Activated T-cell treated with anti-CD3 and anti-CD28 coated beads, Interleukin-2, amount 50 U/mL, for 48 hours (primary cell): ENCODE measurements around the gene LRRC25.

Experiments
- DNase-seq, 2 experiments: peaks; one replicate each; pipeline ENCODE4 v3.0.0-alpha.2; 2020

Gene LRRC25

DNA sequence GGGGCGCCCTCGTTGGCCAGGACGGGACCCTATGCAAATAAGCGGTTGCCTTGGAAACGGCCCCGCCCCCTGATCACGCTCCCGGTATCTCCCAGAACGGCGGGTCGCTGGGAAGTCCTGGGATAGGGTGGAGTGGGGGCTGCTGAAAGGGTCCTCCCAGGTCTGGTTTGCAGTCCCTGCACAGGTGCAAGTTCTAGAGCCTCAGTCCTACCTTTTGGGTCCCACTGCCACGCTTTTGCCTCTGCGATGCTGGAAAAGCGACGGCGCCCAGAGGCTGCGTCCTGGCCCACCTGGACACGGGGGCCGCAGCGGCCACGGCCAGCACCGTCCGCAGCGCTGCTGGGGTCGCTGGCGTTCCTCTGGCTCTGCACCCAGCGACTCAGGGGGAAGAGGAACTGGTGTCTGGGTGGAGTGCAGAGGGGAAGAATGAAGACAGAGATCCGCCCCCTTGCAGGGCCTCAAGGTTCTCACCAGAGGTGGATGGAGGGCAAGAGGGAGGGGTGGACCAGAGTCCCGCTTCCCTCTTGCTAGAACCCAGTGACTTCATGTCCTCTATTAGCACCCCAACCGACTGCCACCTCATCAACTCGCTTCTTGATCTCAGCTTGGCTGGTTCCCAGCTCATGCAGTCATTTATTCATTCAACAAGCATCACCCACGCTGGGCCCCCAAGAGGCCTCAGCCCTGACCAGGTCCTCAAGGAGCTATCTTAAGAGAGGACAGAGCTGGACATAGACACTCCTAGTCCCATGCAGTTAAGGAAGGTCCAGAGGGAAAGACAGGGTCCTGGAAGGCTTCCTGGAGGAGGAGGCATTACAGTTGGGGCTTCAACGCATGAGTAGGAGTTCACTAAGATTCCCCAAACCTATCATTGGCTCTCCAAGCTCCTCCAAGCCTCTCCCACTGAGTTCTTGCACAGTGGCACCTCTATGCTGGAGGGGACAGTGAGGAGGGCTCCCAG is at the start of gene LRRC25:
TSS of gene LRRC25 (minus strand) at position 381 of the 961 bp plus-strand sequence. CDS start 659 bp downstream, outside the sequence.
- no peak for DNase-seq

DNA sequence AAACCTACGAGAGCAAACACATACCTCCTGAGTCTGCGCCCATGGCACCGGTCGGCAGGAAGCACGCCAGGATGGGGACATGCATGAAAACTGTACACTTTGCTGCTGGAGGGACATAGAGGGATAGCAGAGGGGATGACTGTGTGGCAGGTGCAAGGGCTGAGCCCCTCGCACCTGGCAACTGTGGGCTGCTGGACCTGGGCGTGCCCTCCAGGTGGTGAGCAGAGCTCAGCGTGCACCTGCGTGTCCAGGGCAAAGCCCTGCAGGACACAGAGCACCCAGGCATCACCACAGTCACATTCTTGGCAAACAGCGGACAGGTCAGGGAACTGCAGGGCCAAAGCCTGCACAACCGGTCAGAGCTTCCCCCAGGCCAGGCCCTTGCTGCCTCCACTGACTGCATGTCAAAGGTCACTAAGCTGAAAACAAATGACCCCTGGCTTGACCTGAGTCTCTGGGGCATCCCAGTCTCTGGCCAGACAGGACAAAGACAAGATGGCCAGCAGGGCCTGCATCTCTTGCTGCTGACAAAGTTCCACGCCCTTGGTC is 49.5 kb upstream of the LRRC25 start:
- DNase-seq = no peak

DNA sequence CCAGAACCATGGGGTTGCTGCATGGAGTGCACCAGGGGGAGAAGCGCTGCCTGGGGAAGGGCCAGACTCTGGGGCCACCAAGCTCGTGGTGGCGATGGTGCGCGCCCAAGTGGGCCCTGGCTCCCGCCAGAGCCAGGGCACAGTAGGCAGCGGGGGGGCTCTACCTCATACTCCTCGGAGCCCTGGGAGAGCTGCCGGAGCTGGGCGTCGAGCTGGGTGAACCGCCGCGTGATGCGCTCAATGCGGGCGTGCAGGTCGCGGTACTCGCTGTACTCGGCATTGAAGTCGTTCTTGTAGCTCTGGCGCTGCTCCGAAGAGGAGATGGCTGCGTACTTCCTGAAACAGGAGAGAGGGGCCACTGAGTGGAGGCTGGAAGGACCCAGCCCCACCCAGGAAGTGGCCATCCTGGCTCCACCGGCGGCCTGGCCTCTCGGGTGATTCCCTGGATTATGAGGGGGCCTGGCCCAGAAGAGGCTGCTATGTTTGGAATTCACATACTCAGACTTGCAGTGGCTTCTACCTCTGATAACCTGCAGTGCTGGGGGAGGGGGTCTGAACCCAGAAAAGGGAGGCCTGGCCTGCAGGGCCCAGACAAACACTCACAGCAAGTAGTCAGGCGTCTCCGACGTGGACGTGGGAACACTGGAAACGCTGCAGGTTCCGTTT is 48.9 kb upstream of the LRRC25 start:
- no peak for DNase-seq

DNA sequence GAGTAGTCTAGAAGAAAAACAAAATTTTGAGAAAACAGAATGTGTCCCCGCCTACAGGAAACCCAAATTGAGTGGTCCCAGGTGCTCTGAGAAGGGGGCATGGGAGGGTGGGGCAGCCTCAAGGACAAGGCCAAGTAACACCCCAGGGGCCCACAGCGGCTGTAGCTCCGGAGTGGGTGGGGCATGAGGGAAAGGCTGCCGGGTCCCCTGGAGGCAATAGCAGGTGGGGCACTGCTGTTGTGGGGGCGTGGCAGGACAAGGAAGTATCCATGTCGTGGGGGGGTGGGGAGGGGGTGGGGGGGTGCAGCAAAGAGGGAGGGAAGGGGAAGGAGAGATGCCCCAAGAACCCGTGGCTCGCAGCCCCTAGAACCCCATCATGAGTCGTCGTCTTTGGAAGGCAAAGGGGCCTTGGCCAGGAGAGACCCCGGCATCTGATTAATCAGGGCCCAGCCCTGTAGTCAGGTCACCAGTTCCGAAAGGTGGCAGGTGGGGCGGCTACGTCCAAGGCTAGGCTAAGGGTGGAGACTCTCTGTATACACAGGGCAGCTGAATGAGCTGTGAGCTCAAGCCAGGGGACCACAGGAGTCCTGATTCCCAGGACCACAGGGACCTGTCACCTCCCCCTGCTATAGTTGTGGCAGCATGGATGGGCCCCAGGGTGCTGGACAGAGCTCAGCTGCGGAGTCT is 48.0 kb upstream of the LRRC25 start:
- DNase-seq = no peak

DNA sequence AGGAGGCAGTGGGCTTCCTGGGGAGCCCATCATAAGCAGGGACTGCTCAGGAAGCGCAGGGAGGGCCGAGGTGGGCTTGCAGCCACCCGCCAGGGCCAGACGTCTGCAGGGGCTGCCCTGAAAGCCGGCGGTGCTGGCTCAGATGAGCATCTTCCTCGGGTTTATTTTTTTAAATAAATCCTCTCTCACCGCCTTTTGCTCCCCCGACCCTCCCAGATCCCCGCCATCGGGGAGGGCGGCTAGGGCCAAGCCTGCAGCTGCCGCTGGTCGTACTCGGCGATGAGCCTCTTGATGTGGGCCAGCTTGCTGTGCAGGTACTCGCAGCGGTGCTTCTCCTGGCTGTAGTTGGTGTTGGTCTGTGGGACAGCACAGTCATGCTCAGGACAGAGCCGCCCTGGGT is 47.1 kb upstream of the LRRC25 start:
- DNase-seq = no peak

DNA sequence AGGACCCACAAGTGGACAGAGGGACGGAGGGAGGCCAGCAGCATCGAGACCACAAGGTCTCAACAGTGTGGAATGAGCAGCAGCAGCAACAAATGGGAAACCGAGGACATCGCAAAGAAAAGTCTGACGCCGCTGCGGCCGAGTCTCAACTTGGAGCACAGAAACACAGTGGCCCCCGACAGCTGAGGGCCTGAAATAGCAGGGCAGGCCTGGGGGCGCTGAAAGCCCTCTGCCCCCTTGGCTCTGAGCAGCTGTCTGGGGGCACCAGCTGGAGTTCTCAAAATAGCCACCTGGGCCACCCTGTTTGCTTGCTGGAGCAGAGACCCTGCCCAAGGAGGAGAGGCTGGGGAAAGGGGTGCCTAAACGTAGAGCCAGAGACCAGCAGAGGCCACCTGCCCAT is 46.4 kb upstream of the LRRC25 start:
- DNase-seq = no peak

DNA sequence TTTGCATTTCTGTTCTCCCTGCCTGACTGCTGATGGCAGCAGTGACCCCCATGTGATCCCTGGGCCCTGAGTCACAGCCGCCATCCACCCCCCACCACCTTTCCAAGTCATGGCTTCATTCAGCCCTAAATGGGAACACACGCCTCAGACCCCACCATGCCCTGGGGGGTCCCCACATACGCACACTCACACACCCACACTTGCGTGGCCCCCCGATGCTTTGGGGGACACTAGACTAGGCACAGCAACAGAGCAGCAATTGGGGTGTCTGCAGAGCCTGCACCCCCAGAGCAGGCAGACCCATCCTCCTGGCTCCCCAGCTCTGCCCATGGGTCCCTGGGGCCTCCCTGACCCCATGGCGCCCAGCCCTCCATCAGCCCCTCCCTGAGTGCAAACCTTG is 46.0 kb upstream of the LRRC25 start:
- no peak for DNase-seq

DNA sequence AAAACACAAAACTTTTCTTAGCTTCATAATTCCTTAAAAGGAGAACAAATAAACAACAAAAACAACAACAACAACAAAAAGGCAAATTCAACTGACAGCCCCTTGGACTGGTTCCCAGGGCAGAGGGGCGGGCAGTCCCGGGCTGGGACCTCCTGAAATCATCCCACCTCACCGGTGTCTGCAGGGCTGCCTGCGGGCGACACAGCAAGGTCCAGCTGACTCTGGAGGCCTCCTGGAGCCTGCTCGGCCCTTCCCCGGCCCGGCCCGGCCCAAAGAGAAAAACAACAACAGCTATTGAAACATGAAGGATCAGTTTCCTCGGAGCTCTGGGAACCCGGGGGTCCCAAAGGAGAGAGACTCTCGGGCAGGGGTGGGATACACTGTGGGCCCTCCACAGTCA is 45.5 kb upstream of the LRRC25 start:
- no peak for DNase-seq

DNA sequence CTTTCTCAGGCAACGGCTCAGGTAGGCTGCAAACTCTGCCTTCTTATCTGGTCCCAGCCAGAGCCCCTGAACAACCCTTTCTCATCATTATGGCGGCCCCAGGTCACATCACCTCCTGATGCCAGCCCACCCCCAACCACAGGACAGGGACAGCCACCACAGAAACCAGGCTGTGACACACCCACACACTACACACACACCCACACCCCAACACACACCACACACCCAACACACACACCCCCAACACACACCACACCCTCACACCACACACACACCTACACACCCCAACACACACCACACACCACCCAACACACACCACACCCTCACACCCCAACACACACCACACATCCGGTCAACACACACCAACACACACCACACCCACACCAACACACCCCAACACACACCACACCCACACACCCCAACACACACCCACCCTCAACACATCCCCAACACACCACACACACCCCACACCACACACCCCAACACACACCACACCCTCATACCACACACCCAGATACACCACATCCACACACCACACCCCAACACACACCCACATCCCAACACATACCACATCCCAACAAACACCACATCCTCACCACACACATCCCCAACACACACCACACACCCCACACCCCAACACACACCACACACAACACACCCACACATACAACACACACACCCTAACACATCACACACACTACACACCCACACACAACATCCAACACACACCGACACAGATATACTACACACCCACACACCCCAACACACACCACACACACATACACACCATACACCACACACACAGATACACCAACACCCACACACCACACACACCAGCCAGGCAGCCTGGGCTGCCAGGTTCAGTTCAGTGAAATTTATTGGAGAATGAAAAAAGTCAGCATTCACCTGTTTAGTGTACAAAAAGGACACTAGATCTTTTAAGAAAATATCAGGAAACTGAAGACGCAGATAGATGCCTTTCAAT is 44.7 kb upstream of the LRRC25 start:
- DNase-seq = no peak

DNA sequence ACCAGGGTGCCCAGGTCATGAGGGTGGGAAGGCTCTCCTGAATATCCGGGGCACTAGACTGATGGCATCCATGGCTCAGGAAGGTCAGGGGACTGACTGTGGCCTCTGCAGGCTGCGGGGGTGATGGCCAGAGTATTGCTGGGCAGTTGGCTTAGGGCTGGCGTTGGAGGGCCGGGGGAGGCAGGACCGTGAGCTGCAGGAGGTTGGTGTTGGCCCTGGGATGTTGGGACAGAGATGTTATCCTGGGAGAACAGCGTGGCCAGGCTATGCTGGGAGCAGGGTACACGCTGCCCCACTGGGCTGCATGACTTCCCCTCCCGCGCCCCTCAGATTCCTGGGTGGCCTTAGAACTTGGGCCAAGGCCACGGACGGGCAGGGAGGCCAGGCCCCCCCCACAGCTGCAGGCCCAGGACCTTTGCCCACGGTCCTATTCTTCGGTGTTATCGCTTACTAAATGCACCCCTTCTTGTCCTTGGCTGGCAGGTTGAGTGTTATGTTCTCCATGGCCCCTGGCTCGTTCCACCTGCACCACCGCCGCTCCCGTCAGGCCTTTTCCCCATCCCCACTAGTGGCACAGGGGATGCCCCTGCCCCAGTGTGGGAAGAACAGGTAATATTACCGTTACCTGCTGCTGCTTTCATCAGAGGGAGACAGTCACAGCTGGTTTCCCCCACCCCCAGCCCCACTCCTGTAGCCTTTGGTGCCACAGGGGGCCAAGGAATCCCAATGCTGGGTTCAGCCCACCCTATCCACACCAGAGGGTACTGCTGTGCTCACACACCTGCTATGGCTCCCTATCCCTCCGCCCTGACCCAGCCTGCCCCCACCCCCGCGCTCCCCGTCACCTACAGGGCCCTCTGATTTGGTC is 43.7 kb upstream of the LRRC25 start:
- DNase-seq = no peak

DNA sequence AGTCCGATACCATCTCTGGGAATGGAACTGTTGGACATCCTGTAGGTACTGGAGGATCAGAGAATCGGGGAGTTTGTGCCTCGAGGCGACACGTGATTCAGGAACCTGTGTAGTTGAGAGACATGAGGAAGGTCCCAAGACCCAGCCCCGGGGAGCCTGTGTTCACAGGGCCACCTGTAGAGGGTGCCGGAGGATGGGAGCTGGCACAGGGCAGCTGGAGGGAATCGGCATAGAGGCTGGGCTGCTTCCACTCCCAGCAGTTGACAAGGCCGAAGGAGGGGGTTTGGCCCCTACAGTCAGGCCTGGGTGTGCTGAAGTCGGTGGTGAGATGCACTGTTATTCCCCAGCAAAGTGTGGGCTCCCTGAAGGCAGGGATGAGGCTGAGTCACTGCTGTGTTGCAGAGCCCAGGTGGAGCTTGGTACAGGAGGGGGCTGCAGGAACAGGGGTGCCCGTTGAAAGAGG is 43.0 kb upstream of the LRRC25 start:
- peak in 1 of 2 experiments; percentile 66 for DNase-seq

DNA sequence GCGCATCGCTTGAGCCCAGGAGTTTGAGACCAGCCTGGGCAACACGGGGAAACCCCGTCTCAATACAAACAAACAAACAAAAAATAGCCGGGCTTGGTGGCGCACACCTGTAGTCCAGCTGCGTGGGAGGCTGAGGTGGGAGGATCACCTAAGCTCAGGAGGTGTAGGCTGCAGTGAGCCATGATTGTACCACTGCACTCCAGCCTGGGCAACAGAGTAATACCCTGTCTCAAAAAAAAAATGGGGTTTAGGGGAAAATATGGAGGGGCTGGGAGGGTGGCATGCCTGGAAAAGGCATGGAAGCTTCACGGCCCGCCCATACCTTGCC is 42.5 kb upstream of the LRRC25 start:
- no peak for DNase-seq

DNA sequence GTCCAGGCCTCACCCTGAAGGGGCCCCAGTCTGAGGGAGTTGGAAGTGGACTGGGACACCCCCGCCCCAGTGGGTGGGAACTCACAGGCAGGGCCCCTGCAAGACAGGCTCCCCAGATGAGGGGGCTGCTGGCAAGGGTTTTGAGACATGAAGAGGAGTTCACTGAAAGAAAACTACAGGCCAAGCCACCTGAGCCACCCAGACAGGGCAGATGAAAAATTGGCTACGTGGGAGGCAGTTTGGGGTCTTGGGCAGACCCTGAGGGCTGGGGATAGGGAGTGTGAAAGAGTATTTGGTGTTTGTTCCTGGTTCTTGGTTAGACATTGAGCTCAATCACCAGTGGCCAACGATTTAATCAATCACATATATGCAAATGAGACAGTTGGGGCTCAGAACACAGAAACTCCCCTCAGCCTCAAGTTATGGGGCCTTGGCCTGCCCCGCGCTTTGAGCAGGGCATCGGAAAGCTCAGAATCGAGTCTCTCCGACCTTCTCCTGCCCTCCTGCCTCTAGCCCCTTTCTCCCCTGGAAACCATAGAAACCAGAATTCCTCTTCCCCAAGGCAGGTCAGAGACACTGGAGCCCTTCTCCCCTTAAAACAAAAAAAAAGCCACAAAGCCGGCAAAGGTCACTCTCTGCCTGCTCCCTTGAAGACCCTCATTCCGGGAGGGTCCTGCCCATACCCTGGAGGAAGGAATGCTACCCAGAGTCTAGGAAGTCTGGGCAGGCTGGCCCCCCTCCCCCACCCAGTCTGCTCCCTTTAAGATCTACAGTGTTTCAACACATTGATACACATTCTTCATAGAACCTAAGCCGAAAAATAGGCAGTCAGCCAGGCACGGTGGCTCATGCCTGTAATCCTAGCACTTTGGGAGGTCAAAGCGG is 41.8 kb upstream of the LRRC25 start:
- DNase-seq = no peak

DNA sequence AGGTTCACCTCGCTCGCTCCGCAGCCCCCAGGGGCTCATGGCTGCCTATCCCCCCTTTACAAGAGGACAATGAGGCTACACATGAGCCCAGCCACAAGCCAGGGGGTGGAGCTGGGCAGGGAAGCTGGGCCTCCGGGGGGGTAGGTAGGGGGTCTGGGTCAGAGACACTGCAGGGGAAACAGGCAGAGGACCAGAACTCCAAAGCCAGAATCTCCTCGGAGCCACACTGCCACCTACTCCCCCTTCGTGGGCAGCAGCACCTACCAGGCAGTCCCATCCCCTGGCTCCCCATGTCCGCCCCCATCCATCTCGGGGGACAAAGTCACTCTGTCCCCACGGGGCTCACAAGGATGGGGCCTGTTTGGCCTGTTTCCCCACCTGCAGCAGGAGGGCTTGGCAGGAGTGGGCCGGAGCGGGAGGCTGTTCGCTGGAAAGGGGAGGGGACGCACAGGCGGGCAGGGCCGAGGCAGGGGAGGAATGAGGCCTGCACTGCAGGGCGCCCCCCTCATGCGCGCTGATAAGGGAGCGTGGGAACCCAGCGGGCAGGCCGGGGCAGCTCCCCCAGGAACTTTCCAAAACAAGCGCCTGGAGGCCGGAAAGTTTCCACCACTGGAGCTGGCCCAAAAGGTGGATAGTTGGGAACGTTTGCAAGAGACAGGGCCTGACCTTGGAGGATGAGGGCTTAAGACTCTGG is 41.1 kb upstream of the LRRC25 start:
- DNase-seq = no peak

DNA sequence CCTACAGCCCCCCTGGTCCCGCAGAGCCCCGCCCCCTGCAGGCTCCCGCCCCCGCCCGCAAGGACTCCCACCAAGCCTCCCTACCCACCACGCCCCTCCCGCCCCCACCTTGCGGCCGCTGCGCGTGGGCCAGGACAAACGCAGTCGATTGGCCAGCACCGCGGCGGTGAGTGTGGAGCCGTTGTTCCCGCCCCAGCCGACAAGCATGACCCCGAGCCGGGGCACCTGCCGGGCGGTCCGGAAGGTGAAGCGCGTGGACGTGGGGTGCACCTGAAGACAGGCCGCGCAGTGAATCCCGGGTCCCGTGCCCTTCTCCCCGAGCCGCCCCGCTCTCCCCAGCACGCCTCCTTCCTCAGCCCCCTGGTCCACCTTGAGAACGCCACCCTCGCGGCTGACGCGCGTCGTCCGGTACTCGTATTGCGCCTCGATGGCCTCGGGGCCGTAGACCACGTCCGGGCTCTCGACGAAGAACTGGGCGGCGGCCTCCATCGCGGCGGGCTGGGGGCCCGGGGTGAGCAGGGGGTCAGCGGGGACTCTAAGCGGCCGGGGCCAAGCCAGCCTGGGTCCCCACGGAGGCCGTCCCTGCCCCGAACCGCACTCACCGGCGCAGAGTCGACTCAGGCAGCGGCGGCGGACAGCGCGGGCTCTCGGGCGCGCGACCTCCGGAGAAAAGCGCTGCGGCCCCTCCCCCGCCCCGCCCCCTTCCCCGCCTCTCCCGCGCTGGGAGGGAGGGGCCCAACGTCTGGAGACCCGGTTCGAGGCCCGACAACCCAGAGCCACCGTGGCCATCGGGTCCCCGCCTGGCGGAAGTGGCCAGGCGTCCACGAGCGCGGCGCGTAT is 40.3 kb upstream of the LRRC25 start, which contains the start of gene ISYNA1:
TSS of gene ISYNA1 (minus strand) at position 643 of the 840 bp plus-strand sequence. CDS start at position 489, 154 bp downstream.
- peak in 1 of 2 experiments; percentile 70 for DNase-seq

DNA sequence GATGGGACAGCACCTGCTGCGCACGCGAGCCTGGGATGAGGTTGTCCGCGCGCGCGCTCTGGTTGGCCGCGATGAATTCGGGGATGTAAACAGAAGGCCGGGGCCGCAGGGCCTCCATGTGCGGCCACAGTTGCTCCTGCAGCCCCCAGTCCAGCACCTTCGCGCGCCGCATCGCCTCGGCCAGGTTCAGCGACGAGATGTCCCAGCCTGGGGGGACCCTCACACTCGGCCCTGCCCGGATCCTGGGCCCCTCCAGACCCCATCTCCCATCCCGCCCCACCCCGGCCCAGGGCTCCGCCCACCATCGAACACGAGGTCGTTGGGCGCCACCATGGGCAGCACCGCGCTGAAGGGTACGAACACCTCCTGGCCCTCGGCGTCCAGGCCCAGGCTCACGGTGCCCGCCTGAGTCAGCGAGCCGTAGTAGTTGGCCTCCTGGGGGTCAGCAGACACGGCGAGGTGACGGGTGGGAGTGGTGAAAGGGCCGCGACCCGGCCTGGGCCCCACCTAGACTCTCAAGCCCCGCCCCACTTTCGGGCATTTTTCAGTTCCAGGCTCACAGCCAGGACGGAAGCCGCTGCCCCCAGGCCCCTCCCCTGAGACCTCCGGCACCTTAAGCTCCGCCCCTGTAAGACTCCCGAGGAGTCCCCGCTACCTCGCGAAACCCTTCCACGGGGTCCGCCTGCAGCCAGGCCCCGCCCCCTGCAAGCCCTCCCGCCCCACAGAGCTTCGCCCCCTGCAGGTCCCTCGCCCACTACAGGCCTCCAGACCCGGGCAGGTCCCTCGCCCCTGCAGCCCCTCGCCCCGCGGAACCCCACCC is 39.5 kb upstream of the LRRC25 start:
- DNase-seq = peak; percentile 80 to 85
